ENCODE measurements around the gene ATP6V1C2. TPM values are rescaled to one million over a fixed set of nuclear protein-coding genes. Genes with fewer than 3 reads are reported as not detected.

Gene ATP6V1C2
- total RNA-seq, 2 donors from 2014 or later = 5.3 TPM; not detected in 1

- ATAC-seq (ENCODE audit: insufficient number of reproducible peaks, low FRiP score, low read depth) = no peak
- no peak overlapping the region for H3K4me3 ChIP-seq
- no peak for DNase-seq (ENCODE audit: low spot score)
- TF ChIP-seq CTCF (IDR thresholded peaks at IDR 0.05) = no peak
- peaks cover 9% of the 10 kb centered on the region for H3K36me3 ChIP-seq
- no peaks in the 10 kb centered on the region for H3K9me3 ChIP-seq
- no peaks in the 10 kb centered on the region for H3K27me3 ChIP-seq (replicated peaks; ENCODE audit: insufficient read depth)
- H3K27ac ChIP-seq = no peak overlapping the region
- H3K4me1 ChIP-seq (ENCODE audit: control insufficient read depth in 1 of 2, low read depth in 2 of 2) = peaks cover 11 to 21% of the 10 kb centered on the region in 2 donors
These were observed 35.2 kb upstream of the ATP6V1C2 start for GRCh38 chr2:10686176-10686730.

GRCh38 chr2:10688921-10689807 lies 32.3 kb upstream of the ATP6V1C2 start:
- Histone ChIP-seq H3K4me3 (peak overlapping the region; percentile 95), H3K36me3 (no peaks in the 10 kb centered on the region), H3K27ac (peak overlapping the region; percentile 77 to 90), H3K4me1 (ENCODE audit: control insufficient read depth in 1 of 2, low read depth in 2 of 2) (peaks cover 11 to 21% of the 10 kb centered on the region in 2 donors), H3K9me3 (no peaks in the 10 kb centered on the region), H3K27me3 (replicated peaks; ENCODE audit: insufficient read depth) (no peaks in the 10 kb centered on the region)
- ATAC-seq (ENCODE audit: insufficient number of reproducible peaks, low FRiP score, low read depth) = peak; percentile 31
- no peak for DNase-seq (ENCODE audit: low spot score)
- TF ChIP-seq CTCF (IDR thresholded peaks at IDR 0.05) = no peak

GRCh38 chr2:10691521-10691920 lies 29.9 kb upstream of the ATP6V1C2 start:
- no peaks in the 10 kb centered on the region for H3K36me3 ChIP-seq
- H3K4me3 ChIP-seq = no peak overlapping the region
- H3K27ac ChIP-seq = no peak overlapping the region
- peaks cover 11 to 21% of the 10 kb centered on the region in 2 donors for H3K4me1 ChIP-seq (ENCODE audit: control insufficient read depth in 1 of 2, low read depth in 2 of 2)
- no peak for TF ChIP-seq CTCF (IDR thresholded peaks at IDR 0.05)
- ATAC-seq (ENCODE audit: insufficient number of reproducible peaks, low FRiP score, low read depth) (no peak), DNase-seq (ENCODE audit: low spot score) (no peak)
- H3K9me3 ChIP-seq = no peaks in the 10 kb centered on the region
- no peaks in the 10 kb centered on the region for H3K27me3 ChIP-seq (replicated peaks; ENCODE audit: insufficient read depth)

- Histone ChIP-seq H3K27ac (no peak overlapping the region), H3K36me3 (no peaks in the 10 kb centered on the region), H3K27me3 (replicated peaks; ENCODE audit: insufficient read depth) (no peaks in the 10 kb centered on the region), H3K9me3 (no peaks in the 10 kb centered on the region), H3K4me1 (ENCODE audit: control insufficient read depth in 1 of 2, low read depth in 2 of 2) (no peaks in the 10 kb centered on the region), H3K4me3 (no peak overlapping the region)
- ATAC-seq (ENCODE audit: insufficient number of reproducible peaks, low FRiP score, low read depth) = no peak
- TF ChIP-seq CTCF (IDR thresholded peaks at IDR 0.05) = no peak
- no peak for DNase-seq (ENCODE audit: low spot score)
These were observed 21.2 kb upstream of the ATP6V1C2 start for GRCh38 chr2:10700078-10700803.

GRCh38 chr2:10704034-10704594 lies 17.3 kb upstream of the ATP6V1C2 start:
- ATAC-seq (ENCODE audit: insufficient number of reproducible peaks, low FRiP score, low read depth) = no peak
- Histone ChIP-seq H3K27ac (no peak overlapping the region), H3K27me3 (replicated peaks; ENCODE audit: insufficient read depth) (no peaks in the 10 kb centered on the region), H3K4me1 (ENCODE audit: control insufficient read depth in 1 of 2, low read depth in 2 of 2) (no peaks in the 10 kb centered on the region), H3K9me3 (no peaks in the 10 kb centered on the region), H3K36me3 (no peaks in the 10 kb centered on the region), H3K4me3 (no peak overlapping the region)
- TF ChIP-seq CTCF (IDR thresholded peaks at IDR 0.05) = no peak
- no peak for DNase-seq (ENCODE audit: low spot score)
